Astrocyte (in vitro differentiated cells and primary cell): Measurements from ENCODE around the gene ZNF326. TPM values are rescaled to one million over a fixed set of nuclear protein-coding genes. Genes with fewer than 3 reads are reported as not detected.

Source experiments
- DNase-seq: peaks from one replicate; pipeline ENCODE4 v3.0.0-alpha.2; 2010; ENCODE audit warnings: low read depth
- FAIRE-seq: peaks from 2 replicates; lab custom pipeline; 2011; peaks lifted over from hg19 to GRCh38; lab: Jason Lieb, UNC
- H2AFZ ChIP-seq: 2 replicates; pipeline ENCODE4 v1.6.0; 2012; ENCODE audit warnings: low read depth, low read length, inconsistent platforms
- H3K27ac ChIP-seq: 2 replicates; pipeline ENCODE4 v1.5.1; 2011; ENCODE audit warnings: low read depth, low read length, inconsistent platforms
- H3K27me3 ChIP-seq: 2 replicates; pipeline ENCODE4 v1.6.0; 2011; ENCODE audit warnings: low read length, inconsistent platforms; ENCODE audit not compliant: insufficient read depth
- H3K36me3 ChIP-seq: 2 replicates; pipeline ENCODE4 v1.5.1; 2011; ENCODE audit warnings: low read length, inconsistent platforms; ENCODE audit not compliant: insufficient read depth
- H3K4me1 ChIP-seq: 2 replicates; pipeline ENCODE4 v1.5.1; 2011; ENCODE audit warnings: low read length, inconsistent platforms; ENCODE audit not compliant: insufficient read depth
- H3K4me2 ChIP-seq: 2 replicates; pipeline ENCODE4 v1.6.0; 2012; ENCODE audit warnings: low read length, inconsistent platforms
- H3K4me3 ChIP-seq: 2 replicates; pipeline ENCODE4 v1.5.1; 2011; ENCODE audit warnings: low read depth, mild to moderate bottlenecking, low read length, inconsistent platforms; ENCODE audit not compliant: insufficient read depth
- H3K79me2 ChIP-seq: 2 replicates; pipeline ENCODE4 v1.6.0; 2012; ENCODE audit warnings: mild to moderate bottlenecking, low read length, inconsistent platforms; ENCODE audit not compliant: insufficient read depth
- H3K9ac ChIP-seq: 2 replicates; pipeline ENCODE4 v1.6.0; 2012; ENCODE audit warnings: mild to moderate bottlenecking, low read length, inconsistent platforms
- H3K9me3 ChIP-seq: 2 replicates; pipeline ENCODE4 v1.5.1; 2012; ENCODE audit warnings: low read depth, mild to moderate bottlenecking, low read length, inconsistent platforms; ENCODE audit not compliant: insufficient read depth
- H4K20me1 ChIP-seq: 2 replicates; pipeline ENCODE4 v1.6.0; 2012; ENCODE audit warnings: low read length, inconsistent platforms; ENCODE audit not compliant: insufficient read depth
- H3K27ac Mint-ChIP-seq: one replicate; pipeline ENCODE4 v1.8.0; 2021; ENCODE audit warnings: mild to moderate bottlenecking, mixed read lengths; ENCODE audit not compliant: unreplicated experiment
- H3K27me3 Mint-ChIP-seq: one replicate; pipeline ENCODE4 v1.8.0; 2021; ENCODE audit warnings: low read depth, mixed read lengths; ENCODE audit not compliant: unreplicated experiment
- H3K36me3 Mint-ChIP-seq: one replicate; pipeline ENCODE4 v1.8.0; 2021; ENCODE audit warnings: low read depth, mixed read lengths; ENCODE audit not compliant: unreplicated experiment
- H3K4me1 Mint-ChIP-seq: one replicate; pipeline ENCODE4 v1.8.0; 2021; ENCODE audit warnings: low read depth, mixed read lengths; ENCODE audit not compliant: unreplicated experiment
- H3K4me3 Mint-ChIP-seq: one replicate; pipeline ENCODE4 v1.8.0; 2021; ENCODE audit warnings: mild to moderate bottlenecking, moderate library complexity, mixed read lengths; ENCODE audit not compliant: unreplicated experiment
- H3K9me3 Mint-ChIP-seq: one replicate; pipeline ENCODE4 v1.8.0; 2021; ENCODE audit warnings: mild to moderate bottlenecking, mixed read lengths; ENCODE audit not compliant: unreplicated experiment
- EZH2 ChIP-seq: IDR thresholded peaks from 2 replicates; pipeline ENCODE4 v1.6.1; 2012; ENCODE audit warnings: mild to moderate bottlenecking, low read length, inconsistent platforms; ENCODE audit not compliant: insufficient read depth
- total RNA-seq: library from RNA; stranded (reverse); gene quantifications from 2 replicates; pipeline ENCODE4 v1.2.1, GENCODE V29; 2021
- TF ChIP-seq, protein P1 (sequence below): IDR thresholded peaks from 2 replicates; pipeline ENCODE4 v1.5.1; 2011; ENCODE audit warnings: low read depth, mild to moderate bottlenecking, inconsistent platforms, low read length, moderate library complexity; ENCODE audit not compliant: insufficient read depth

Gene ZNF326
- total RNA-seq, 1 donor from 2014 or later, result 27.7 TPM

DNA sequence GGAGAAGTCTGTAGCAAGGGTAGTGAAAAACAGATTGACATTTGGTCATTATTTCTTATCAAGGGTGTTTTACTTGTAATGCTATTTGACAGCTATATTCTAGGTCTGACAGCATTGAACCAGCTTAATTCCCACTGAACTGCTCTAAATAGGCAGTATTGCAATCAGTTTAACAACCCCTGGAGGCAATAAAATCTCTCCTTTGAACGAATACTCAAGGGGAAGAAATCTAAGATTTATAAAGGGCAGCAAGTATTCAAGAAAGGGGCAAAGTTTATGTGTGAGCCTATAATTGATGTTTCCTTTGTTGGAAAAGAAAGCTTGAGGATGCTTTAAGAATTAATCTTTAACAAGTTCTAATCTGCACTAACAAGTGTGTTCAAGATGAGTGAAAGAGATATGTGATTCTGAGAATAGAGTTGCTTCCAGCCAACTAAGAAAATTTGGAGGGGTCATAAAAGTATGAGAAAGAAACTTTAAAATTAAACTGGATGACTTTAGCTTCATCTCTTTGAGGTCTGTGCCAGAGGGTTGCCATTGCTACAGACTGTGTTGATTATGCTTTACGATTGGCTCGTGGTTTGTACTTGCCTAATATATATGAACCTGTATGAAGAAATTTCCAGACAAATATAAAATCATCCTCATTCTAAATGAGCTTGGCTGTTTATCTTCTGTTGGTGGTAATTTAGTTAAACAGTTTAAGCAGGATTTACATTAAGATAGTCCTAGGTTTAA is 72.5 kb downstream of the ZNF326 start:
- H3K79me2 ChIP-seq, result no peaks in the 10 kb centered on the region
- H3K9me3 ChIP-seq, result no peaks in the 10 kb centered on the region
- Mint-ChIP-seq H3K9me3 (peaks cover 5% of the 10 kb centered on the region), H3K4me3 (no peak overlapping the region), H3K27ac (no peak overlapping the region), H3K4me1 (no peaks in the 10 kb centered on the region), H3K27me3 (no peaks in the 10 kb centered on the region), H3K36me3 (peaks cover 3% of the 10 kb centered on the region)
- H2AFZ ChIP-seq, result no peak overlapping the region
- no peak overlapping the region for H3K9ac ChIP-seq
- TF ChIP-seq, protein P1, sequence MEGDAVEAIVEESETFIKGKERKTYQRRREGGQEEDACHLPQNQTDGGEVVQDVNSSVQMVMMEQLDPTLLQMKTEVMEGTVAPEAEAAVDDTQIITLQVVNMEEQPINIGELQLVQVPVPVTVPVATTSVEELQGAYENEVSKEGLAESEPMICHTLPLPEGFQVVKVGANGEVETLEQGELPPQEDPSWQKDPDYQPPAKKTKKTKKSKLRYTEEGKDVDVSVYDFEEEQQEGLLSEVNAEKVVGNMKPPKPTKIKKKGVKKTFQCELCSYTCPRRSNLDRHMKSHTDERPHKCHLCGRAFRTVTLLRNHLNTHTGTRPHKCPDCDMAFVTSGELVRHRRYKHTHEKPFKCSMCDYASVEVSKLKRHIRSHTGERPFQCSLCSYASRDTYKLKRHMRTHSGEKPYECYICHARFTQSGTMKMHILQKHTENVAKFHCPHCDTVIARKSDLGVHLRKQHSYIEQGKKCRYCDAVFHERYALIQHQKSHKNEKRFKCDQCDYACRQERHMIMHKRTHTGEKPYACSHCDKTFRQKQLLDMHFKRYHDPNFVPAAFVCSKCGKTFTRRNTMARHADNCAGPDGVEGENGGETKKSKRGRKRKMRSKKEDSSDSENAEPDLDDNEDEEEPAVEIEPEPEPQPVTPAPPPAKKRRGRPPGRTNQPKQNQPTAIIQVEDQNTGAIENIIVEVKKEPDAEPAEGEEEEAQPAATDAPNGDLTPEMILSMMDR, result no peak
- no peak for TF ChIP-seq EZH2
- no peak overlapping the region for H3K27ac ChIP-seq
- no peaks in the 10 kb centered on the region for H3K36me3 ChIP-seq
- no peaks in the 10 kb centered on the region for H4K20me1 ChIP-seq
- FAIRE-seq (no peak), DNase-seq (no peak)
- no peaks in the 10 kb centered on the region for H3K4me1 ChIP-seq
- no peak overlapping the region for H3K4me3 ChIP-seq
- H3K27me3 ChIP-seq, result peaks cover 2% of the 10 kb centered on the region
- no peak overlapping the region for H3K4me2 ChIP-seq

DNA sequence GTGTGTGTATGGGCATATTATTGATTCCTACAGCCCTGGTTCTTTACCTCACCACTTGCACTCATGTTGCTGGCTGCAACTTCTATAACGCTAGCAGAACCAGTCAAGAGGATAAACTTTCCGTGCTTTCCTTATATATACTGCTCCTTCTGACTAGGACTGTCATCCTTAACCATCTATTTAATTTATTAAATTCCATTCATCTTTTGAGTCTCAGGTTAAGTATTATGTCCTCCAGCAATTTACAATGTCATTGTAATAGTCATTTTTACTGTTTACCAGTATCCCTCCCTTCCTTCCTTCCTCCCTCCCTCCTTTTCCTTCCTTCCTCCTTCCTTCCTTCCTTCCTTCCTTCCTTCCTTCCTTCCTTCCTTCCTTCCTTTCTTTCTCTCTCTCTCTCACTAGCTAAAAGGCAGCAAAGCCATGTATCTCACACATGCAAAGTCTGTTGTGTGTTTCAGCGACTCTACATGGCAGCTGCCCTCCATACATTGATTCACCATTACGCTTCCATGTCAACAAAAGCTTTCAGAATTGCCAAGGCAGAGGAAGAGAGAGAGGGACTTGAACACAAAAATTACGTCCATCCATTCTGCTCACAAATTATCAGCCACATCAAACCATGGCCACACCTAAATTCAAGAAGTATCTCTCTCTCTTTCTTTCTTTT is 73.8 kb downstream of the ZNF326 start:
- no peak overlapping the region for H3K27ac ChIP-seq
- H3K27ac Mint-ChIP-seq, result no peak overlapping the region
- H3K4me3 Mint-ChIP-seq, result no peak overlapping the region
- no peaks in the 10 kb centered on the region for H3K79me2 ChIP-seq
- peaks cover 3% of the 10 kb centered on the region for H3K36me3 Mint-ChIP-seq
- DNase-seq (no peak), FAIRE-seq (no peak)
- H3K4me1 Mint-ChIP-seq, result no peaks in the 10 kb centered on the region
- no peak overlapping the region for H3K4me2 ChIP-seq
- H3K27me3 Mint-ChIP-seq, result no peaks in the 10 kb centered on the region
- no peak overlapping the region for H2AFZ ChIP-seq
- TF ChIP-seq EZH2, result no peak
- TF ChIP-seq, protein P1, result no peak
- peaks cover 2% of the 10 kb centered on the region for H3K27me3 ChIP-seq
- H3K36me3 ChIP-seq, result no peaks in the 10 kb centered on the region
- H4K20me1 ChIP-seq, result no peaks in the 10 kb centered on the region
- no peak overlapping the region for H3K9ac ChIP-seq
- no peaks in the 10 kb centered on the region for H3K4me1 ChIP-seq
- peaks cover 4% of the 10 kb centered on the region for H3K9me3 Mint-ChIP-seq
- no peaks in the 10 kb centered on the region for H3K9me3 ChIP-seq
- no peak overlapping the region for H3K4me3 ChIP-seq

DNA sequence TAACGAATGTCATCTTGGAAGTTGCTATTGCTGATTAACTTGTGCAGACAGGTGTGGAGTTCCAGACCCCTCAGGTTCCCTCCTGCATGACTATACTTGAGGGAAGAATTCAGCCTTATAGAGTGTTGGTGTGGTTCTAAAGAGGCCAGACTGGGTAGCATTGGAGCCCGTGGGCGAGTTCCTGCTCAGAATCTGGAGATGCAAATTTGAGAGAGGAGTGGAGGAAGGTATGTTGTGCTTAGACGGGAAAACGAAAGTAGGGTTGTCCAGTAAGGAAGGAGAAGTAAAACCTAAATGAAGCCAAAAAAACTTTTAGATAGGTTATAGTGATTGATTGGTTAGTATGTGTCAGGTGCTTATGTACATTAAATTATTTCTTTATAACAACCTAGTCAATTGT is 79.2 kb downstream of the ZNF326 start:
- no peak overlapping the region for H3K4me3 ChIP-seq
- H3K9me3 ChIP-seq, result no peaks in the 10 kb centered on the region
- H2AFZ ChIP-seq, result no peak overlapping the region
- no peaks in the 10 kb centered on the region for H3K36me3 ChIP-seq
- peaks cover 3% of the 10 kb centered on the region for H3K36me3 Mint-ChIP-seq
- TF ChIP-seq, protein P1, result no peak
- TF ChIP-seq EZH2, result no peak
- H3K4me1 Mint-ChIP-seq, result no peaks in the 10 kb centered on the region
- H3K4me2 ChIP-seq, result no peak overlapping the region
- no peaks in the 10 kb centered on the region for H3K4me1 ChIP-seq
- no peak overlapping the region for H3K9ac ChIP-seq
- H3K9me3 Mint-ChIP-seq, result peaks cover 4% of the 10 kb centered on the region
- DNase-seq, result no peak
- H3K27me3 ChIP-seq, result no peaks in the 10 kb centered on the region
- H3K27me3 Mint-ChIP-seq, result no peaks in the 10 kb centered on the region
- H3K27ac Mint-ChIP-seq, result no peak overlapping the region
- no peaks in the 10 kb centered on the region for H4K20me1 ChIP-seq
- FAIRE-seq, result no peak
- H3K79me2 ChIP-seq, result no peaks in the 10 kb centered on the region
- no peak overlapping the region for H3K4me3 Mint-ChIP-seq
- no peak overlapping the region for H3K27ac ChIP-seq
